GM12801 (cell line): Measurements from ENCODE around the gene TRIM41.

ENCODE experiments used
- TF ChIP-seq, protein P1 (sequence below): IDR thresholded peaks from one replicate; pipeline ENCODE4 v1.5.1; 2011; ENCODE audit warnings: control low read depth; ENCODE audit not compliant: insufficient read length; ENCODE audit errors: extremely low read depth

TRIM41 gene

DNA sequence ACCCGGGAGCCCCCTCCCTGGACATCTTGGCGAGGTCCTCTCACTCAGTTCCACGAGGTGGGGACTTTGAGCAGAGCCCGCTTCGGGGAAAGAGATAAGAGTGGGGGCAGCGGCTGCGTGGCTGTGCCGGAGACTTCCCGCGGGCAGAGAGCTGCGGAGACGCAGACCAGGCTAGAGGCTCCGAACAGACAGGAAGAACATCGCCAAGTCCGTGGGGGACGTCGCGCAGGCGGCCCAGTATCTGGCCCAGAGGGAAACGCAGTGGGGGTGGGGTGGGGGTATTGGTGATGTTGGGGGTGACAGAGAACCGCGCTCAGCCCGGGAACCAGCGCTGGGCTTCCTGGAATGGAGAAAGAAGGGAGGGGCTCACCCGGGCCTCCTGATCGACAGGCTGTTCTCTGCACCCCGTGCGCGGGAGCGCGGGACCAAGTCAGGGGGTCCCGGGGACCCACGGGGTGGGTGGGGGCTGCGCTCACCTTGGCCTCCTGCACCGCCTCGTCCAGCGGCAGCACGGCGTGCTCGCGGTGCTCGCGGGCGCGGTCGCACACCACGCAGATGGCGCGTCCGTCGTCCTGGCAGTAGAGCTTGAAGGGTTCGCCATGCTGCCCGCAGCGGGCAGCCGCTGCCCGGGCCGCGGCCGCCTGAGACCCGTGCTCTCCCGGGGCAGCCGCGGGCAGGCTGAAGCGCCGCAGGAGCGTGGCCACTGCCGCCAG is 18.8 kb upstream of the TRIM41 start:
- TF ChIP-seq, protein P1, sequence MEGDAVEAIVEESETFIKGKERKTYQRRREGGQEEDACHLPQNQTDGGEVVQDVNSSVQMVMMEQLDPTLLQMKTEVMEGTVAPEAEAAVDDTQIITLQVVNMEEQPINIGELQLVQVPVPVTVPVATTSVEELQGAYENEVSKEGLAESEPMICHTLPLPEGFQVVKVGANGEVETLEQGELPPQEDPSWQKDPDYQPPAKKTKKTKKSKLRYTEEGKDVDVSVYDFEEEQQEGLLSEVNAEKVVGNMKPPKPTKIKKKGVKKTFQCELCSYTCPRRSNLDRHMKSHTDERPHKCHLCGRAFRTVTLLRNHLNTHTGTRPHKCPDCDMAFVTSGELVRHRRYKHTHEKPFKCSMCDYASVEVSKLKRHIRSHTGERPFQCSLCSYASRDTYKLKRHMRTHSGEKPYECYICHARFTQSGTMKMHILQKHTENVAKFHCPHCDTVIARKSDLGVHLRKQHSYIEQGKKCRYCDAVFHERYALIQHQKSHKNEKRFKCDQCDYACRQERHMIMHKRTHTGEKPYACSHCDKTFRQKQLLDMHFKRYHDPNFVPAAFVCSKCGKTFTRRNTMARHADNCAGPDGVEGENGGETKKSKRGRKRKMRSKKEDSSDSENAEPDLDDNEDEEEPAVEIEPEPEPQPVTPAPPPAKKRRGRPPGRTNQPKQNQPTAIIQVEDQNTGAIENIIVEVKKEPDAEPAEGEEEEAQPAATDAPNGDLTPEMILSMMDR: no peak

DNA sequence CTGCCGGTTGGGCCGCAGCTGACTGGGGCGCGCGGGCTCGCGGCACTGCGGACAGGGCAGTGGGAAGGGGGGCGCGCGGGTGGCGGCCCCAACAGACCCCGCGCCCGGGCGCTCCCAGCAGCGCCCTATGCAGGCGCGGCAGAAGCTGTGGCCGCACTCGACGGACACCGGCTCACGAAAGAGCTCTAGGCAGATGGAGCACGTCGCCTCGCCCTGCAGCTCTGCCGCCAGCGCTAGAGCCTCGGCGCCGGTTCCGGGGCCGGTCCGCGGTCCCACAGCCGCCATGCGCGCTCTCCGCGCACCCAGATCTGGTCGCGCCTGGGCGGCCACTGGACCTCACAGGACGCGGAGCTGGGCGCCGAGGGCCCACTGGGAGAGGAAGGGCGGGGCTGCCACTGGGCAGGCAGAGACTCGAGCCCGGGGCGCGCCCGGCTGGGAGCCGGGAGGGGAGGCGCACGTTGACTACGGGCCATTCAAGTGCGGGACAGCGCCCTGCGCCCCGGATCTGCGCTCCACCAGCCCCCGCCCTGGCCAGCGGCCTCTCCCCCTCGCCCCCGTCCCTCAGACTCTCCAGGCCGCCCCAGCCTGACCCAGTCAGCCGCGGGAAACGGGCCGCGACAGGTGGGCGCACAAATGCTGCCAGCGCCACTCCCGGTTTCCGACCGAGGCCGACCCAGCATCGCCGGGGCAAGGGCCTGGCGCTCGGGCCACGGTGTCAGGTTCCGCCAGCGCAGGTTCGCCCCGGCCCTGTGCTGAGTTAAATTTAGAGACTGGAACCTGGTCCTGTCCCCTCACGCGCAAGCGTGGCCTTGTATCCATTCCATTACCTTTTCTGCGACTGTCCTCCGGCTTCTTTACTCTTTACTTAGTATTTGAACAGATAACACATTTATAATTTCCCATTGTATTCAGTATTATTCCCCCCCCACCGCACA is 18.0 kb upstream of the TRIM41 start, which contains the start of gene TRIM7:
TRIM7 (minus strand) TSS at position 371 of the 935 bp plus-strand sequence; CDS start at position 285, 86 bp downstream.
- TF ChIP-seq, protein P1: no peak

DNA sequence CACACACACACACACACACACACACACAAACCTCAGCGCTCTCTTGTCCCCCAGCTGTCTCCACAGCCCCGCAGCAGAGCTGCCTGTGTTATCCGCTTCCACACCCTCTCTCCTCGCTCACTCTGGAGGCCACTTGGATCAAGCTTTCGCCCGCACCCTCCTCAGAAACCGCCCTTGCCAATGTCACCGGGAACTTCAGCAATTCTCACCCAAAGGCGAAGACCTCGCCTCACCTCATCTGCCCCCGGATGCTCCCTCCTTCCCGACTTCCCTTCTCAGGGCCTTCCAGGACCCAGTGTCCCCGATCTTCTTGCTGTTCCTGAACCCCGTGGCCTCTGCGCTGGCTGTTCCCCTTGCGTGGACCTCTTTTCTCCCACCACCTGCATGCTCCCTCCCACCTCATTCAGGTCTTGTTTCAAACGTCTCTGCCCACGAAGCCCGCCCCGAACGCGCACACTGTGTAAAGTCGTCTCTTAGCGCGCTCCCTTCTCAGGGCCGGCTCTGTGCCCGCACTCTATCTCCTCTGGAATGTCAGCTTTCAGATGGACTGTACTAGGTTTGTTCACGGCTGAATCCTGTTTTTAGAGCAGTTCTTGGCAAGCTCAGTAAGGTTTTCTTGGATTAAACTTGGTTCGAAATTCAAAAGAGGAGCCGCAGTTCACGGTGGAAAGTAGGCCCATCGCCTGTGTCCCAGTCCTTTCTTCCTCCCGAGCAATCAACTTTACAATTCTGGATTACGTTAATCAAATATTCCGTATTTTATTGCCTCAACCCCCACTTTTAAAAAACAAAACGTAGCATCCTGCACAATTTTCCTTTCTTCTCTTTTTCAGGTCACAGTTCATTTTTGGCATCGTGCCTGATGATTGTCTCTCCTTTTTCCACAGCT is 17.1 kb upstream of the TRIM41 start:
- TF ChIP-seq, protein P1: no peak

DNA sequence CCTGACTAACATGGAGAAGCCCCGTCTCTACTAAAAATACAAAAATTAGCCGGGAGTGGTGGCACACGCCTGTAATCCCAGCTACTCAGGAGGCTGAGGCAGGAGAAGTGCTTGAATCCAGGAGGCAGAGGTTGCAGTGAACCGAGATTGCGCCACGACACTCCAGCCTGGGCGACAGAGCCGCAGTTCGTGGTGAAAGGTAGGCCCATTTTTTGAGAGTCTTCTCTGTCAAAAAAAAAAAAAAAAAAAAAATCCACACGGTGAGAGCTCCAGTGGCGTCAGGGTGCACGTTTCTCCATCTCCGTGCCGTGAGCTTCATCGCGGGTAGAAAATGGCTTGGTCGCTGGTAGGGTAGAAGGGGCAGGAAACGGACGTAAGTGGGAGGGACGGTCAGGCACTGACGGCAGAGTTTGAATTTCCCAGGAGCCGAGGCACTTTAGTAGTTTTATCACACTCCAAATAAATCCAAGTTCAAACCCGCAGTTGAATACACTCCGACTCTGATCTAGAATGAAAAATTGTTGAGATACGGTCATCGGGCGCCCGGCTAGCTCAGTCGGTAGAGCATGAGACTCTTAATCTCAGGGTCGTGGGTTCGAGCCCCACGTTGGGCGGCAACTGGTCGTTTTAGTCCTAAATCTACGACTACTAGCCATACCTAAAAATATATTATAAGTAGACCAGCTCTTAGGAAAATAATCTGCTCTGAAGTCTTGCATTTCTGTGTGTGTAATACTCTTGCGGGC is 15.7 kb upstream of the TRIM41 start:
- TF ChIP-seq, protein P1: no peak

DNA sequence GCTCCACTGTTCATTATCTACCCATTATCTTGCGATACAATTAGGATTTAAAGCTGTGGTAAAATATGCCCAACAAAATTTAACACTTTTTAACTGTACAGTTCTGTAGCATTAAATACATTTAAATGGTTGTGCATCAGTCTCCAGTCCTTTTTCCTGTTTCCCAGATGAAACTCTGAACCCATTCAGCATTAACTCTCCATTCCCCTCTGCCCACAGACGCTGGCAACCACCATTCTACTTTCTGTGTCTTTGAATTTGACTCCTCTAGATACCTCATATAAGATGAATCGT is 15.2 kb upstream of the TRIM41 start:
- TF ChIP-seq, protein P1: no peak

DNA sequence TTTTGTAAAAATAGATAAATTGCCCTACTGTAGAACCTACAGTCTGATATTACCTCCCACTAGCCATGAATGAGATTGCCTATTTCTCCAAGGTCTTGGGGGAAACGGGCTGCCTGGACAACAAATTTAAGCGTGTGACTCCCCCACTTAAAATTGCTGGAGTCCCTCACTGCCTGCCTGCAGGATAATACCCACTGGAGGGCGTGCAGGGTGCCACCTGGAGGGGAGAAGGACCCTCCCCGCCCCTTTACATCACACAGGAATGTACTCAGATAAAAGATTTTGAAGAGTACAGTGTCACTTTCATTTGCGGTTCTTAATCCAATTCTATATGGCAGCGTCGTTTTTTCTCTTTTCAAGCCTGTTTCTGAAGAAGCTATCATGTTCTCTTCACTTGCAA is 11.9 kb upstream of the TRIM41 start:
- TF ChIP-seq, protein P1: no peak
